Mesendoderm (in vitro differentiated cells): ENCODE measurements around the gene JAKMIP1.
A peak's percentile ranks its signal among the peaks of the same experiment; 100 is the strongest.

Source experiments
- DNase-seq: peaks from one replicate; pipeline ENCODE4 v3.0.0; 2013
- H2AK5ac ChIP-seq: 2 replicates; pipeline ENCODE4 v1.6.1; 2013; ENCODE audit warnings: low read length, inconsistent platforms
- H2BK120ac ChIP-seq: 2 replicates; pipeline ENCODE4 v1.6.1; 2013; ENCODE audit warnings: low read depth, mild to moderate bottlenecking, low read length, moderate library complexity, mixed read lengths
- H2BK15ac ChIP-seq: replicated peaks from 2 replicates; pipeline ENCODE4 v1.6.1; 2013; ENCODE audit warnings: low read depth, mild to moderate bottlenecking, moderate library complexity
- H2BK5ac ChIP-seq: 2 replicates; pipeline ENCODE4 v1.6.1; 2013; ENCODE audit warnings: low read length, inconsistent platforms
- H3K18ac ChIP-seq: 2 replicates; pipeline ENCODE4 v1.6.1; 2013; ENCODE audit warnings: mild to moderate bottlenecking, low read length, mixed read lengths
- H3K23ac ChIP-seq: one replicate; pipeline ENCODE4 v1.6.1; 2013; ENCODE audit warnings: low read length
- H3K27ac ChIP-seq: 2 replicates; pipeline ENCODE4 v1.5.1; 2013; ENCODE audit warnings: low read depth, mild to moderate bottlenecking, inconsistent platforms, low read length, moderate library complexity
- H3K27me3 ChIP-seq: 2 replicates; pipeline ENCODE4 v1.6.1; 2013; ENCODE audit warnings: low read length, control low read depth, mild to moderate bottlenecking, inconsistent platforms; ENCODE audit not compliant: insufficient read depth, poor library complexity
- H3K36me3 ChIP-seq: 2 replicates; pipeline ENCODE4 v1.6.1; 2013; ENCODE audit warnings: low read length, inconsistent platforms; ENCODE audit not compliant: control insufficient read depth, insufficient read depth
- H3K4ac ChIP-seq: one replicate; pipeline ENCODE4 v1.6.1; 2013; ENCODE audit warnings: low read depth, mild to moderate bottlenecking, low read length, moderate library complexity
- H3K4me1 ChIP-seq: 2 replicates; pipeline ENCODE4 v1.6.1; 2013; ENCODE audit warnings: low read depth, low read length, inconsistent platforms; ENCODE audit not compliant: control insufficient read depth
- H3K4me2 ChIP-seq: 2 replicates; pipeline ENCODE4 v1.6.1; 2013; ENCODE audit warnings: low read length
- H3K4me3 ChIP-seq: 2 replicates; pipeline ENCODE4 v1.5.1; 2013; ENCODE audit warnings: mild to moderate bottlenecking, low read length
- H3K56ac ChIP-seq: one replicate; pipeline ENCODE4 v1.6.1; 2013; ENCODE audit warnings: low read length
- H3K79me1 ChIP-seq: 2 replicates; pipeline ENCODE4 v1.6.1; 2013; ENCODE audit warnings: low read length, inconsistent platforms
- H3K79me2 ChIP-seq: 2 replicates; pipeline ENCODE4 v1.6.1; 2013; ENCODE audit warnings: mild to moderate bottlenecking, low read length; ENCODE audit not compliant: control insufficient read depth, insufficient read depth
- H3K9ac ChIP-seq: 2 replicates; pipeline ENCODE4 v1.6.1; 2013; ENCODE audit warnings: low read length, inconsistent platforms
- H4K5ac ChIP-seq: one replicate; pipeline ENCODE4 v1.6.1; 2013; ENCODE audit warnings: low read length
- H4K8ac ChIP-seq: one replicate; pipeline ENCODE4 v1.6.1; 2013; ENCODE audit warnings: low read depth, mild to moderate bottlenecking, control low read depth, low read length, moderate library complexity
- WGBS: extraction: QIAGEN DNeasy Blood & Tissue Kit; methylation state at CpG from one replicate; pipeline ENCODE4 v1.1.7; 2013; ENCODE audit warnings: low lambda C conversion rate, missing lambda C conversion rate; ENCODE audit not compliant: insufficient coverage; ENCODE audit errors: extremely low coverage; 5-methylcytosine and 5-hydroxymethylcytosine counted together

JAKMIP1 gene

GRCh38 chr4:6002926-6003325 lies 197.4 kb downstream of the JAKMIP1 start:
- no peak overlapping the region for H2AK5ac ChIP-seq
- H3K4ac ChIP-seq: no peak overlapping the region
- H3K4me2 ChIP-seq: no peak overlapping the region
- no peak overlapping the region for H4K8ac ChIP-seq
- no peaks in the 10 kb centered on the region for H3K27me3 ChIP-seq
- H3K4me1 ChIP-seq: no peaks in the 10 kb centered on the region
- H3K9ac ChIP-seq: no peak overlapping the region
- H2BK120ac ChIP-seq: no peak overlapping the region
- H2BK5ac ChIP-seq: no peak overlapping the region
- no peak overlapping the region for H3K56ac ChIP-seq
- WGBS: no CpG with 5 or more reads among the region's 3 CpGs
- no peak overlapping the region for H3K18ac ChIP-seq
- DNase-seq: no peak
- no peak overlapping the region for H3K23ac ChIP-seq
- H2BK15ac ChIP-seq: no peak overlapping the region
- H3K79me1 ChIP-seq: no peaks in the 10 kb centered on the region
- no peaks in the 10 kb centered on the region for H3K36me3 ChIP-seq
- no peak overlapping the region for H4K5ac ChIP-seq
- no peak overlapping the region for H3K27ac ChIP-seq
- no peak overlapping the region for H3K4me3 ChIP-seq
- H3K79me2 ChIP-seq: no peaks in the 10 kb centered on the region

DNA sequence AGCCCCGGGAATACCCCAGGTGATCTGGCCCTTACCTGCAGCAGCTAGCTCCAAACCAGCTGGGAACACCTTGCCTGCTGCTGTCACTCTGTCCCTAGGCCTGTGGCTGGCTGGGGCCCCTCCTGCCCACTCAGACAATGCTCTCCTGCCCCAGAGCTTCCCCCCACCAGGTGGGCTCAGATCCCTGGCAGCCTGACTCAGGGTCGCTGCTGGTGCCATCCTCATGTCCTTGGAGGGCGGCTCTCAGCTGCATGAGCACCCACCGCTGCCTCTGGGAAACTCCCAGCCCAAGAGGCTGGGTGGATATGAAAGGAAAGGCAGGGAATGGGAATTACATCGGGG lies 197.9 kb downstream of the JAKMIP1 start:
- H3K36me3 ChIP-seq: no peaks in the 10 kb centered on the region
- no CpG with 5 or more reads among the region's 5 CpGs for WGBS

DNA sequence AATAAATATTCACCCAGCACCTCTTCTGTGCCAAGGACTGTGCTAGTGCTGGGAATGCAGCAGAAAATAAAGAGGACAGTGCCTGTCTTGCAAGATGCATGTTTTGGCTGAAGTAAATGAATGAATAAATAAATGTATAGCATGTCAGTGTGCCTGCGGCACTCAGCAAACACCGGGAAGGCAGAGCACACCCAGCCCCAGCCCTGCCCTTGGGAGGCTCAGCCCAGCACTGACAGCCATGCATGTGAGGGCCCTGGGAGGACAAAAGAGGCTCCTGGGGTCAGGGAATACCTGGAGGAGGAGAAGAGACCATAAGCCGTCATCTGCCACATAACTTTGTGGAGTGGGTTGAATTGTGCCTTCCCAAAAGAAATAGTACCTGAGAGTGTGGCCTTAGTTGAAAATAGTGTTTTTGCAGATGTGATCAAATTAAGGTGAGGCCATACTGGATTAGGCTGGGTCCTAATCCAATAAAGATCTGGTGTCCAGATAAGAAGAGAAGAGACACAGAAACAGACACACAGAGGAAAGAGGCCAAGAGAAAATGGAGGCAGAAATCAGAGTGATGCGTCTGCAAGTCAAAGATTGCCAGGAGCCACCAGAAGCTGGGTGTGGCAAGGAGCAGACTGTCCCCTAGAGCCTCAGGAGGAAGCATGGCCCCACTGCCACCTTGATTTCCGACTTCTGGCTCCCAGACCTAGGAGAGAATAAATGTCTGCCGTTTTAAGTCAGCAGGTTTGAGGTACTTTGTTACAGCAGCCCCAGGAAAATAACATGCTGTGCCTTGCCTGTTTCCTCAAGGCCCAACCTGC lies 198.5 kb downstream of the JAKMIP1 start:
- DNase-seq: no peak
- Histone ChIP-seq H3K36me3 (no peaks in the 10 kb centered on the region), H3K4me1 (no peaks in the 10 kb centered on the region), H2AK5ac (no peak overlapping the region), H3K18ac (no peak overlapping the region), H3K27ac (no peak overlapping the region), H3K27me3 (no peaks in the 10 kb centered on the region), H3K79me1 (no peaks in the 10 kb centered on the region), H3K4me2 (no peak overlapping the region), H3K9ac (no peak overlapping the region), H4K5ac (no peak overlapping the region), H2BK5ac (no peak overlapping the region), H2BK120ac (no peak overlapping the region), H3K4ac (no peak overlapping the region), H2BK15ac (no peak overlapping the region), H4K8ac (no peak overlapping the region), H3K79me2 (no peaks in the 10 kb centered on the region), H3K23ac (no peak overlapping the region), H3K56ac (no peak overlapping the region), H3K4me3 (no peak overlapping the region)
- WGBS: no CpG with 5 or more reads among the region's 6 CpGs

More for the DNA sequence above, 197.9 kb downstream of the JAKMIP1 start:
- no peak overlapping the region for H2BK15ac ChIP-seq
- no peaks in the 10 kb centered on the region for H3K27me3 ChIP-seq
- H3K79me2 ChIP-seq: no peaks in the 10 kb centered on the region
- no peak overlapping the region for H2BK120ac ChIP-seq
- H3K4me2 ChIP-seq: no peak overlapping the region
- H2AK5ac ChIP-seq: no peak overlapping the region
- H3K4me3 ChIP-seq: no peak overlapping the region
- H3K4me1 ChIP-seq: no peaks in the 10 kb centered on the region
- H3K4ac ChIP-seq: no peak overlapping the region
- no peak overlapping the region for H3K23ac ChIP-seq
- no peak overlapping the region for H3K27ac ChIP-seq
- H3K18ac ChIP-seq: no peak overlapping the region
- H4K8ac ChIP-seq: no peak overlapping the region
- H3K9ac ChIP-seq: no peak overlapping the region
- DNase-seq: no peak
- H2BK5ac ChIP-seq: no peak overlapping the region
- H3K56ac ChIP-seq: no peak overlapping the region
- H3K79me1 ChIP-seq: no peaks in the 10 kb centered on the region
- H4K5ac ChIP-seq: no peak overlapping the region

DNA sequence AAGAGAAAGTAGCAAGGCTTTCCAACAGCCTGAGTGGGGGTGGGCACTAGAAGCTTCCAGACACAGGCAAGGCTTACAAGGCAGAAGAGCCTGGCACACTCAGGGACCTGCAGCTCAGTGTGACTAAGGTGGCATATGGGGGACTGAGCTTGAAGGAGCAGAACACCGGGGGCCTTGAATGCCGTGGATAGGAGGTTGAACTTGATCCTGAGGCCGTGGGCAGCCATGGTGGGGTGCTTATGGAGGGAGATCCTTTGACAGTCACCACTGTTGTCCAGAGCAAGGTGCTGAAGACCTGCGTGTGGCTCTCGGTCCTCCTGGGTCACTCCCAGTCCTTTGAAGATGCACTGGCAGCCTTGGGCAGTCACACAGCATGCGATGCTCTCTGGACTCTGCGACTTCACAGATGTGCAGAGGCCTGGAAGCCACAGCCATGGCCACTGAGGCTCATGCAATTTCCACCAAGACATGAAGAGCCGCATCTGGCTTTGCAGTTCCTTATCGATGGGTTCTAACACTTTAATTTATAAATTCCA lies 200.5 kb downstream of the JAKMIP1 start:
- H3K56ac ChIP-seq: no peak overlapping the region
- no peak overlapping the region for H3K4ac ChIP-seq
- H3K4me1 ChIP-seq: no peaks in the 10 kb centered on the region
- no peak overlapping the region for H3K4me3 ChIP-seq
- H2BK120ac ChIP-seq: no peak overlapping the region
- H3K27ac ChIP-seq: no peak overlapping the region
- no peaks in the 10 kb centered on the region for H3K79me1 ChIP-seq
- H3K79me2 ChIP-seq: no peaks in the 10 kb centered on the region
- no peak overlapping the region for H3K4me2 ChIP-seq
- no peak overlapping the region for H4K5ac ChIP-seq
- no peaks in the 10 kb centered on the region for H3K27me3 ChIP-seq
- no peak overlapping the region for H3K9ac ChIP-seq
- H3K23ac ChIP-seq: no peak overlapping the region
- no peak overlapping the region for H2BK5ac ChIP-seq
- H4K8ac ChIP-seq: no peak overlapping the region
- DNase-seq: no peak
- H2BK15ac ChIP-seq: no peak overlapping the region
- no peak overlapping the region for H2AK5ac ChIP-seq
- H3K18ac ChIP-seq: no peak overlapping the region
- WGBS: no CpG with 5 or more reads among the region's 9 CpGs
- no peaks in the 10 kb centered on the region for H3K36me3 ChIP-seq

DNA sequence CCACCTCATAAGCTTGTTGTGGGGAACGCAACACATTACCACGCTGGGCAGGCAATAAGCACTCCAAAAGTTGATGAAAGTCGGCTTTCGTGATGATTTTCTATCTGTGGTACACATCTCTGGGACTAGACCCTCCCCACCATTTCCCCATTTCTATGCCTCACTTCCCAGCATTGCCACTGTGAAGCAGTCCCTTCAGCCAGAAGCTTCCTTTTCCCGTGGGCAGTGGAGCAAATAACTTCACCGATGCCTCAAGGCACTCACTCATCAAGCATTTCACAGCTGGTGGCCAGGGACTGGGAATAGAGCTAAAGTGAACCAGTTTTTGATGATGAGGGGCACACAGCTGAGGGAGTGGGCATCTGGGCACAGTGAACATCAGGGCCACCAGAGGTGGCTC lies 201.0 kb downstream of the JAKMIP1 start:
- H3K56ac ChIP-seq: peak overlapping the region; percentile 43
- H4K8ac ChIP-seq: no peak overlapping the region
- no peaks in the 10 kb centered on the region for H3K79me2 ChIP-seq
- no peak overlapping the region for H2BK120ac ChIP-seq
- H2BK5ac ChIP-seq: no peak overlapping the region
- no peak overlapping the region for H2AK5ac ChIP-seq
- no peak overlapping the region for H3K18ac ChIP-seq
- no peaks in the 10 kb centered on the region for H3K4me1 ChIP-seq
- no peak overlapping the region for H4K5ac ChIP-seq
- no peak overlapping the region for H3K4me3 ChIP-seq
- H2BK15ac ChIP-seq: no peak overlapping the region
- no peak overlapping the region for H3K4ac ChIP-seq
- H3K23ac ChIP-seq: no peak overlapping the region
- H3K4me2 ChIP-seq: no peak overlapping the region
- no peak overlapping the region for H3K9ac ChIP-seq
- H3K79me1 ChIP-seq: no peaks in the 10 kb centered on the region
- no CpG with 5 or more reads among the region's 6 CpGs for WGBS
- no peaks in the 10 kb centered on the region for H3K27me3 ChIP-seq
- DNase-seq: no peak
- H3K27ac ChIP-seq: no peak overlapping the region
- no peaks in the 10 kb centered on the region for H3K36me3 ChIP-seq
